HG02642 (cell line): Measurements from ENCODE around the gene DNAH2.
"Not testable (repeated sequence)": the region's sequence is repeated elsewhere in the genome, so short reads cannot be mapped to it uniquely, and the experiment has no call there.

Experiments
- ATAC-seq: cut with Tn5 transposase; IDR thresholded peaks from one replicate; pipeline ENCODE4 v1.9.1; 2021; ENCODE audit warnings: mild to moderate bottlenecking; ENCODE audit not compliant: unreplicated experiment, poor library complexity

Gene DNAH2

GRCh38 chr17:7857713-7858521 is 140.4 kb downstream of the DNAH2 start, which contains the start of gene CYB5D1:
TSS of gene CYB5D1 (plus strand) at chr17:7858003. CDS start at chr17:7858135, 132 bp downstream.
- peak; percentile 46 for ATAC-seq

- no peak for ATAC-seq
Measured at GRCh38 chr17:7858522-7858810, 140.9 kb downstream of the DNAH2 start.

GRCh38 chr17:7859028-7859427 is 141.5 kb downstream of the DNAH2 start:
- no peak for ATAC-seq

- no peak for ATAC-seq
Measured at GRCh38 chr17:7862692-7863437, 145.3 kb downstream of the DNAH2 start.

GRCh38 chr17:7864384-7864783 is 146.8 kb downstream of the DNAH2 start:
- ATAC-seq, result not testable (repeated sequence)

GRCh38 chr17:7864995-7865650 is 147.6 kb downstream of the DNAH2 start:
- ATAC-seq, result no peak

GRCh38 chr17:7867881-7868329 is 150.4 kb downstream of the DNAH2 start:
- ATAC-seq, result no peak

GRCh38 chr17:7873051-7873450 is 155.5 kb downstream of the DNAH2 start:
- ATAC-seq, result no peak

GRCh38 chr17:7875804-7876370 is 158.3 kb downstream of the DNAH2 start:
- no peak for ATAC-seq

- ATAC-seq, result no peak
Measured at GRCh38 chr17:7878234-7878633, 160.7 kb downstream of the DNAH2 start.

- no peak for ATAC-seq
Measured at GRCh38 chr17:7880076-7880868, 162.7 kb downstream of the DNAH2 start.

GRCh38 chr17:7881276-7882054 is 163.9 kb downstream of the DNAH2 start:
- ATAC-seq, result no peak

GRCh38 chr17:7882068-7882467 is 164.5 kb downstream of the DNAH2 start:
- no peak for ATAC-seq

- no peak for ATAC-seq
Measured at GRCh38 chr17:7882629-7883028, 165.1 kb downstream of the DNAH2 start.
